Measurements from ENCODE around the gene RAB15.

RAB15 gene

DNA sequence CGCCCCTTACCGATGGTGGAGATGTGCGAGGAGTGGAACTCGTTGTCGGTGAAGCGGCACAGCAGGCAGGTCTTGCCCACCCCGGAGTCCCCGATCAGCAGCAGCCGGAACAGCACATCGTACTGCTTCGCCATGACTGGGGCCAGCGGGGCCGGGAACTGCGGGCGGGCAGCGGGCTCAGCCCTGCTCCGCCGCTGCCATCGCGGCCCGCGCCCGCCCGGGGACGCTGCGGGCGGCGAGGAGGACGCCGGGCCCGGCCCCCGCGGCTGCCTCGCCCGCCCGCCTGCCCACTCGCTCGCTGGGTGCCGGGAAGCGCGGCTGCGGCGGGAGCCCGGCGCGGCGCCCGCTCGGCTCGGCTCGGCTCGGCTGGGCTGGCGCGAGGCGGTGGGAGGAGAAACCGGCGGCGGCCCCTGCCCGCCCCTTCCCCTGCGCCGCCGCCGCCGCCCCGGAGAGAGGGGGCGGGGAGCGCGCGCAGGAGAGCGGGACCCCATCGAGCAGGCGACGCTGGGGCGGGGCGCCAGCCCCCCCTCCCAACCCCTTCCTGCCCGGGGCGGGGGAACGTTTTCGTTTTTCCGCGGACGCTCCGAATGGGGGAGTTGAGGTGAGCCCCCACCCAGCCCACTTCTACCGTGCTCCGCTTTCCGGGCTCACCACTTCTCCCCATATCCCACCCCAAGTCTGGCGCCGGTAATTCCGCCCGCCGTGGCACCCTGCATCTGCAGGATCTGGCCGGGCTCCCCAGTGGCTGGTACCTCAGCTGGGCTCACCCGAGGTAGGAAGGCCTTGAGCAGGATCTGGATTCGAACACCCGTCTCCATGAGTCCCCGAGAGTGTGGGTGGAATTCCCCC lies at the start of gene RAB15:
Gene RAB15 (minus strand): TSS at position 394 of the 849 bp plus-strand sequence. CDS start 260 bp downstream, at position 134.
- DNase-seq (ENCODE audit: low read depth in 2 of 2) = no peak

DNA sequence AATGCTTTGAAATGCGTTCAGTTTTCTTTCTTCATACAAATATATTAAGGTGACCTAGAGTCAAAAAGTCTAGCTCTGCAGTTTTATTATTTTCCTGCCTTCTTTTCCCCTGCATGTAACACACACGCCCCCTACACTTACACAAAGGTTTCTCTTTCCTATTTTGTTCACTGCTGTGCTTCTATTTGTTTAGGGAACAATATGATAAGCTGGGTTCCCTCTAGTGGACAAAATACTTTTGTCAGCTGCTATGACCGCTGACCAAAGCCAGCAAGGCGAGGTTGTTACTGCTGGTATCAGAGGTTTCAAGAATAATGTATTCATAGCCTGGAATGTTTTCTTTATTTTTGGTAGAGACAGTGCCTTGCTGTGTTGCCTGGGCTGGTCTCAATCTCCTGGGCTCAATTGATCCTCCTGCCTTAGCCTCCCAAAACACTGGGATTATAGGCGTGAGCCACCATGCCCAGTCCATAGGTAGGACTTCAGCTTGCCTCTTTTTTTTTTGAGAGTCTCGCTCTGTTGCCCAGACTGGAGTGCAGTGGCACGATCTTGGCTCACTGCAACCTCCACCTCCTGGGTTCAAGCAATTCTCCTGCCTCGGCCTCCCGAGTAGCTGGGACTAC lies 47.9 kb upstream of the RAB15 start:
- DNase-seq (ENCODE audit: low read depth in 2 of 2) = no peak

GRCh38 chr14:65016471-65016870 lies 44.3 kb upstream of the RAB15 start:
- DNase-seq (ENCODE audit: low read depth in 2 of 2) = no peak

DNA sequence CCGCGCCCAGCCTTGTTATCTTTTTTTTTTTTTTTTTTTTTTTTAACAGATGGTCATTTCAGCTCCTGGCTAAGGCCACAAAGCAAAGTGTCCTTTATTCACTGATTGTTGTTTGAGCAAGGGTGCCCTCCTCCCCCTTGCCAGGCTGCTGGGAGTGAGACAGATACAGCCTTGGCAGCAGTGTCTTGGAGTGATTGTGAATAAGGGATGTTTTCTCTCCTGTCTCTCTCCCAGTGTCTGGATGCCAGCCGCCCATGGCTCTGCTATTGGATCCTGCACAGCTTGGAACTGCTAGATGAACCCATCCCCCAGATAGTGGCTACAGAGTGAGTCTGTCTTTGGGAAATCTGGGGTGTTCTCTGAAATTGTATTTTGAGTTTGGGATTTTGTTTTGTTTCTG lies 43.3 kb upstream of the RAB15 start:
- DNase-seq (ENCODE audit: low read depth in 2 of 2) = no peak

GRCh38 chr14:65012353-65012752 lies 40.2 kb upstream of the RAB15 start:
- DNase-seq (ENCODE audit: low read depth in 2 of 2) = no peak

DNA sequence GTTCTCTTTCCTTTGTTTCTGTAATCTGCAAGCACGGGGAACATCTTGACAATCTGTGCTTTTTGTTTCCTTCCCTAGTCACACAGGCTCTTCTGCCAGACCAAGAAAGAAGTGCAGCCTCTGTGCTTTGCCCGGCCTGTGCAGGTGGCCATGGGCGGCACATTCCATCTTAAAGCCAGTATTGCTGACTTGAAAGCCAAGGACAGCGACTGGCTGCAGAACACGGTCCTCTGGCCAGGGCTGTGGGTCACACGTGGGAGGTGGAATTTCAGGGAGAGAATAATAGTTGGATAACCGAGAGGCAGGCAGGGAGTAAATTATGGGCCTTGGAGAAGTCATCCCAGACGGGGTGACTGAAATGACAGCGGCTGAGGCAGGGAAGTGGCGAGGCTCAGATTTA lies 39.4 kb upstream of the RAB15 start:
- no peak for DNase-seq (ENCODE audit: low read depth in 2 of 2)

- no peak for DNase-seq (ENCODE audit: low read depth in 2 of 2)
Measured at GRCh38 chr14:65010211-65010931, 38.2 kb upstream of the RAB15 start.

DNA sequence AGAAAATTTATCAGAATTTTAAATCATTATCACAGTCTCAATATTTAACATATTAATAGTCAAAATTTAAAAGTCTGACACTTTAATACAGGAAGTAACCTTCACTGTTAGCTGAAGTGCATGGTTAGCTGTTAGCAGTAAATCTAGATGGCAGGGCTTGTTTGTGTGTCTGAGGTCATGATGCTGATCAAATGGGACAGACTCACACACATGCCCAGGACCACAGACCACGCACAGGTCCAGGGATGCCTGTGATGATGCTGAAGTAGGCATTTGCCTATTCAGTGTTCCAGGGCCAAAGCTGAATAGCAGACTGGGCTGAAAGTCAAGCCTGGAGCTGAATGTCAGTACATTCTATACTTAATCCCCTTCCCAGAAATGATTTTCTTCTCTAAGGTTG lies 35.1 kb upstream of the RAB15 start:
- DNase-seq (ENCODE audit: low read depth in 2 of 2) = no peak

DNA sequence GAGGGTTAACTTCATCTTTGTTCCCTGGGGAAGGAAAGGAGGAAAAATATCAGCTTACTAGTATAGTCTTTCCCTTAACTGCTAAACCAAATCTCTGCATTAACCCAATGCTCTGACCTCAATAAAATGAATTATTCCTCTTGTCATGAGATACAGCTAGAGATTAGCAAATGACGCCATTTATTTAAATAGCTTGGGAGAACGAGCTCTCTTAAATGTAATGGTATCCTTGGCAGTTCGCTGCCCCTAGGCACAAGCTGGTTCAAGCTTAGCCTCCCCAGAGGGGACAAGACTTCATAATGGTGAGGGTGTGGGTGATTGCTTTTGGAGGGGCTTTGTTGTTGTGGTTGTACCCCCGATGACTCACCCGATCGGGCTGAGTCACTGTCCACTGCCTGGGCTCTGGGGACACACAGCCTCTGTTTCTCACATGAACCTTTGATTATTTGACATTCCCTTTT lies 34.2 kb upstream of the RAB15 start:
- no peak for DNase-seq (ENCODE audit: low read depth in 2 of 2)

DNA sequence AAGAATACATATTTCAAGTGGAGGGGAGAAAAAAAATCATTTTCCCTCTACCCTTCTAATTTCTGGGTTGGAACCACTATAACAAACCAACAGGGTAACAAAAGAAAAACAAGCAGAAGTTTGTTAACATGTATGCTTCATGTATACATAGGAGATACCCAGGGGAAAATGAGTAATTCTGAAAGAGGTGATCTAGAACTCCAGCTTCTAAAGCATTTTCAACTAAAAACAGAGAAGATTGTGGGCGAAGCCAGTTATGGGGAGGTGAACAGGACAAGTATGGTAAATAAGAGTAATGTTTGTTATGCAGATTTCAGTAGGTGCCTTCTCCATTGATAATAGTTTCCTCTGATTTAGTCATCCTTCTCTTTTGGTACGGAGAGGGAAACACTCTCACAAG lies 31.3 kb upstream of the RAB15 start:
- no peak for DNase-seq (ENCODE audit: low read depth in 2 of 2)

DNA sequence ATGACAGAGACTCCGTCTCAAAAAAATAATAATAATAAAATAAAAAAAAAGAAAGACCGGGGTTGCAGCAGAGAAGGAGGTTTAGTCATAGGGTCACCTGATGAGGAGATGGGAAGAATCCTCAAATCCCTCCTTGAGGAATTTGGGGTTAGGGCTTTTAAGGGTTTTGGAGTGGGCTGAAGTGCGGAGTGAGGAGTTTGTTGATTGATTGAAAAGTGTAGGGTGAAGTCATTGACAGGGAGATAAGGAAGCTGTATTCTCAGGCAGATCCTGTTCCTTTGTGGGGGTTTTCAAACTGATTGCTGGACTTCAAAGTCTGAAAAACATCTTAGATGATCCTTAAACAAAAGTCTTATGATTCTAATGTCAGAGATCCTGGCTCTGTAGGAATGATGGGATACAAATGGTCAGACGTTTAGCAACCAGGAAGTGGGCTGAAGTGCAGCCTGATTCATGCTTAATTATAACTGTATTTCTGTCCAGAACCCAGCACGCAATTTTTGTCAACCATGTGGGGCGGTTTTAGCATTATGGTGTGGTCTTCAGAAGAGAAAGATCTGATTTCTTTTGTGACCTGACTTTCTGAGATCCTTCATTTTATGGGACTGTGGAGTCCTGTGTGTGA lies 30.6 kb upstream of the RAB15 start:
- DNase-seq (ENCODE audit: low read depth in 2 of 2) = no peak

GRCh38 chr14:65001723-65002122 lies 29.6 kb upstream of the RAB15 start:
- no peak for DNase-seq (ENCODE audit: low read depth in 2 of 2)

GRCh38 chr14:65000898-65001591 lies 28.9 kb upstream of the RAB15 start:
- DNase-seq (ENCODE audit: low read depth in 2 of 2) = no peak

- no peak for DNase-seq (ENCODE audit: low read depth in 2 of 2)
Measured at GRCh38 chr14:64998455-64998931, 26.4 kb upstream of the RAB15 start.

GRCh38 chr14:64997108-64997794 lies 25.1 kb upstream of the RAB15 start:
- DNase-seq (ENCODE audit: low read depth in 2 of 2) = no peak

- no peak for DNase-seq (ENCODE audit: low read depth in 2 of 2)
Measured at GRCh38 chr14:64995291-64995690, 23.2 kb upstream of the RAB15 start.

- no peak for DNase-seq (ENCODE audit: low read depth in 2 of 2)
Measured at GRCh38 chr14:64994540-64994939, 22.4 kb upstream of the RAB15 start.

DNA sequence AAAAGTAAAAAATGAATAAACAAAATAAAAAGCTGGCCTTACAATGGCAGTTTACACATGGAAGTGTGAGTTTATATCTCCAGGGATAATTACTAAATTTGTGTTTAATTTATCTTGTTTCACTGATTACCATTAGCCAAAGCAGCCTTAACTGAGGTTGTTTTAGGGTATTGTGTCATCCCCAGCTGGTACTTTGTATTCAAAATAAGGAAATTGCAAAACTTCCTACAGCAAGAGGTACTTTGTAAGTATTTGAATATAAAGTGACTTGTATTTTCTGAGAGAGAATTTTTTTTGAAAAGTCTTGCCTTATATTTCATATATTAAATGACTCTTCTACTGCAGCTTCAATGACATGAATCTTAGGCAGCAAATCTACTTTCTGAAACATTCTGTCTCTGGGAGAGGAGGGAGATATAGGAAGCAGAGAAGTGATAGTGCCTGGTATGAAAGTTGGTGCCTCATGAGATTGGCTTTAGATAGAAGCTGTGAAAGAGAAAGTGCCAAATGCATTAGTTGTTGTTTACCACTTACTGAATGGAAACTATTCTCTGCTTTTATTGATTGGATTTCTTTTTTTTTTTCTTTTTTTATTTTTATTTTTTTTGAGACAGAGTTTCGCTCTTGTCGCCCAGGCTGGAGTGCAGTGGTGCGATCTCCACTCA lies 21.3 kb upstream of the RAB15 start:
- DNase-seq (ENCODE audit: low read depth in 2 of 2) = no peak

- DNase-seq (ENCODE audit: low read depth in 2 of 2) = no peak
Measured at GRCh38 chr14:64992328-64992885, 20.3 kb upstream of the RAB15 start.

DNA sequence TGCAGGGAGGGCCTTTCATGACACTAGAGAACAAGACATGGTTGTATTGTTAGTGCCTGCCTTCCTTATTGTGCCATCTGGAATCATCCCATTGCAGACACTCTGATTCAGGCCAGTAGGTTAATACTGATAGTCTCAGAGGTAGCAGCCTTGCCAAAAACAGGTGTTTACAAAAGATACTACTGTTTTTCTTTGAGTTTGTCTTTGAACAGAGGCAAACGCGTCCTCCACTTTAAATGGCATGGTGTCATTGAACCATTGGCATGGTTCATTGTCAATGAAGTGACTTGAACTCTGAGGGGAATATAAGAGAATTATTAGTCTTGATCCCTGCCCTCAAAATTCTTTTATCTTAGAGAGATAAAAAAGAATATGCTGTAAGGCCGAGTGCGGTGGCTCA lies 18.8 kb upstream of the RAB15 start:
- no peak for DNase-seq (ENCODE audit: low read depth in 2 of 2)
